ENCODE results near the gene SMOC1. TPM values are rescaled to one million over a fixed set of nuclear protein-coding genes. Genes with fewer than 3 reads are reported as not detected.

SMOC1 gene
- total and polyA plus RNA-seq, 9 of the 15 experiments (the other 6 are each of a cell fraction or from before 2014, with no cell fraction given) = 0.04 TPM; not detected in 8

GRCh38 chr14:69986336-69986735 lies 107.1 kb downstream of the SMOC1 start:
- in situ Hi-C loops (cut with MboI) (no loop called here), intact Hi-C loops (cut with micrococcal nuclease) (no loop called here)
- no peak for ATAC-seq
- 0% methylated on average over 7 of the region's 7 CpGs for WGBS (ENCODE audit: insufficient coverage, low coverage, missing lambda C conversion rate)
- H2AFZ ChIP-seq (ENCODE audit: low read depth, low read length) = no peak overlapping the region
- H3K4me1 ChIP-seq (replicated peaks in 1 of 2; ENCODE audit: control insufficient read depth in 2 of 2, insufficient read depth in 2 of 2, low read length in 2 of 2) = no peaks in the 10 kb centered on the region
- no peak for FAIRE-seq
- ChIA-PET POLR2A (no interaction called here), CTCF (ENCODE audit: low intra/inter-chr PET ratio) (no interaction called here)
- no peak overlapping the region for H3K9ac ChIP-seq (ENCODE audit: insufficient read depth in 1 of 2, low read depth in 2 of 2, low read length in 2 of 2)
- TF ChIP-seq SIN3B (IDR thresholded peaks at IDR 0.05; ENCODE audit: low read depth) (no peak), TSHZ1 (CRISPR knock-in tag; IDR thresholded peaks at IDR 0.05) (no peak), POLR2AphosphoS5 (IDR thresholded peaks at IDR 0.05; ENCODE audit: control insufficient read depth, insufficient read depth, low read depth, low read length) (no peak), FOSL1 (tag; conservative IDR thresholded peaks at IDR 0.05) (no peak)
- no peak overlapping the region for H3K4me3 ChIP-seq
- no peaks in the 10 kb centered on the region for H3K9me3 ChIP-seq (replicated peaks; ENCODE audit: control insufficient read depth, insufficient read depth, low read depth, low read length)
- no peaks in the 10 kb centered on the region for H3K36me3 ChIP-seq (ENCODE audit: control insufficient read depth, insufficient read depth, low read length)
- BruUV-seq (replicated peaks) = no TSS peak
- H3K9me1 ChIP-seq (ENCODE audit: control insufficient read depth, insufficient read depth, low read length) = no peaks in the 10 kb centered on the region
- no peak for DNase-seq (ENCODE audit: extremely low read depth in 1 of 4, low spot score in 3 of 4)
- no peak overlapping the region for H3K27ac ChIP-seq (ENCODE audit: extremely low read depth, low read depth, low read length)
- H4K20me1 ChIP-seq (replicated peaks; ENCODE audit: control insufficient read depth, insufficient read depth, low read length) = no peaks in the 10 kb centered on the region
- no peaks in the 10 kb centered on the region for H3K79me2 ChIP-seq (ENCODE audit: control insufficient read depth, insufficient read depth, low read length)
- H3K4me2 ChIP-seq (ENCODE audit: insufficient read depth, low read length) = no peak overlapping the region
- peaks cover 0 to 4% of the 10 kb centered on the region in 2 experiments; a peak in 1 of 5 replicates for H3K27me3 ChIP-seq (ENCODE audit: control insufficient read depth in 2 of 2, insufficient read depth in 2 of 2, low read length in 2 of 2)
